ENCODE results near the gene EFNA2.
A peak's percentile ranks its signal among the peaks of the same experiment; 100 is the strongest.

The EFNA2 gene

GRCh38 chr19:1260749-1261537, 24.7 kb upstream of the EFNA2 start:
- peak; percentile 98 for DNase-seq (ENCODE audit: low read depth)

- DNase-seq (ENCODE audit: low read depth) = no peak
Measured at GRCh38 chr19:1261538-1261797, 24.2 kb upstream of the EFNA2 start.

- no peak for DNase-seq (ENCODE audit: low read depth)
Measured at GRCh38 chr19:1261798-1262622, 23.7 kb upstream of the EFNA2 start.

- DNase-seq (ENCODE audit: low read depth) = no peak
Measured at GRCh38 chr19:1262623-1263123, 23.0 kb upstream of the EFNA2 start.

GRCh38 chr19:1263188-1263587, 22.5 kb upstream of the EFNA2 start:
- no peak for DNase-seq (ENCODE audit: low read depth)

GRCh38 chr19:1264801-1265614, 20.7 kb upstream of the EFNA2 start:
- DNase-seq (ENCODE audit: low read depth) = no peak

GRCh38 chr19:1265615-1266128, 20.0 kb upstream of the EFNA2 start:
- no peak for DNase-seq (ENCODE audit: low read depth)

GRCh38 chr19:1266129-1266915, 19.4 kb upstream of the EFNA2 start:
- peak; percentile 81 for DNase-seq (ENCODE audit: low read depth)

- DNase-seq (ENCODE audit: low read depth) = peak; percentile 63
Measured at GRCh38 chr19:1266916-1267476, 18.7 kb upstream of the EFNA2 start.

- DNase-seq (ENCODE audit: low read depth) = no peak
Measured at GRCh38 chr19:1267477-1268225, 18.0 kb upstream of the EFNA2 start.

GRCh38 chr19:1268226-1269064, 17.2 kb upstream of the EFNA2 start:
- DNase-seq (ENCODE audit: low read depth) = no peak

GRCh38 chr19:1269065-1269477, 16.6 kb upstream of the EFNA2 start, which contains the start of gene CIRBP:
Gene CIRBP (plus strand): TSS chr19:1269332. CDS start chr19:1270934, 1,602 bp downstream.
- DNase-seq (ENCODE audit: low read depth) = peak; percentile 98

- peak; percentile 83 for DNase-seq (ENCODE audit: low read depth)
Measured at GRCh38 chr19:1269478-1270212, 16.0 kb upstream of the EFNA2 start.

- no peak for DNase-seq (ENCODE audit: low read depth)
Measured at GRCh38 chr19:1270213-1270853, 15.3 kb upstream of the EFNA2 start.

GRCh38 chr19:1270854-1271527, 14.7 kb upstream of the EFNA2 start:
- no peak for DNase-seq (ENCODE audit: low read depth)

GRCh38 chr19:1271528-1272422, 13.9 kb upstream of the EFNA2 start:
- no peak for DNase-seq (ENCODE audit: low read depth)

Measured in activated T-helper 1 cell treated with Interleukin-2 at 50 U/mL for 16 hours (primary cell).